ENCODE measurements around the gene OR52N1.

- TF ChIP-seq POLR2A (IDR thresholded peaks at IDR 0.05) (no peak), CTCF (IDR thresholded peaks at IDR 0.05) (no peak)
Measured at GRCh38 chr11:5815534-5815933, 24.5 kb upstream of the OR52N1 start.

Measured in right lobe of liver (tissue), 4 donors.